GM12801 (cell line): Measurements from ENCODE around the gene NELL2.

Source experiments
- CTCF ChIP-seq: IDR thresholded peaks from one replicate; pipeline ENCODE4 v1.5.1; 2011; ENCODE audit warnings: control low read depth; ENCODE audit not compliant: insufficient read length; ENCODE audit errors: extremely low read depth

The NELL2 gene

GRCh38 chr12:44490181-44490580 is 385.9 kb downstream of the NELL2 start:
- no peak for TF ChIP-seq CTCF

- TF ChIP-seq CTCF: no peak
Measured at GRCh38 chr12:44488180-44488579, 387.9 kb downstream of the NELL2 start.

- no peak for TF ChIP-seq CTCF
Measured at GRCh38 chr12:44484862-44485261, 391.3 kb downstream of the NELL2 start.

GRCh38 chr12:44477331-44477980 is 398.7 kb downstream of the NELL2 start:
- no peak for TF ChIP-seq CTCF

GRCh38 chr12:44476683-44477082 is 399.4 kb downstream of the NELL2 start:
- TF ChIP-seq CTCF: no peak

GRCh38 chr12:44465139-44465538 is 411.0 kb downstream of the NELL2 start:
- no peak for TF ChIP-seq CTCF

GRCh38 chr12:44464180-44464579 is 411.9 kb downstream of the NELL2 start:
- TF ChIP-seq CTCF: no peak
